Measurements from ENCODE around the gene MCTP1. TPM values are rescaled to one million over a fixed set of nuclear protein-coding genes. Genes with fewer than 3 reads are reported as not detected.

Gene MCTP1
- total and polyA plus RNA-seq, 2 of the 13 experiments (the other 11 are each of a cell fraction or from before 2014, with no cell fraction given): 0.15 to 0.48 TPM

DNA sequence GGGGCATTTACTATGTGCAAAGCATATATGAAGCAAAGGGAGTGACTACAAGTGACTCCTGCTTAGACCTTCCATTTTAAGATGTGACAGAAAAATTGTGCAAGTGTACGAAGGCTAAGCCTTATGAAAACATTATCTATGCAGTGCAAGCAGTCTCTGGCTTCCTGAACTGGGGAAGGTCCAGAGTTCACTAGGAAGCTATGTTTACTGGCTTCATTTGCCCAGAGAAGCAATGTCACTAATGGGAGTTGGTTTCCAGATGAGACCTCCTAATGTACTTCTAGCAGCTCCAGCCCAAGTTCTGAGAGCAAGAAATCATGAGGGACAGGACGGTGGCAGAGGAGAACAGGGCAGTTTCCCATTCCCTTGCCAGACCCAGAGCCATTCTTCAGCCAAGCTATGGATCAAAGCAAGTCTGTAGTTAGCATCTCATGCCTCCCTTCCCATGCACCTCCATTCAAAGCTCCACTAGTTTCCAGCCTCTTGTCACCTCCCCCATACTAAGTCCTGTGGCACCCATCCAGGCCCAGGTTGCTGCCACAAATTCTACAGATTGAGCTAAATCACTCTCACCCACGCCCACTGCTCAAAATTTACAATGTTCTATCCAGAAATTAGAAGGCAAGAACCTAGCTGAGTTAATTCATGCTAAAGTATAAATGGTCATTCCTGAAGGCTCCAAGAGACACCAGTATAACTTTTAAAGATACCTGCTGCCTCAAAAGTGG, 21.8 kb downstream of the MCTP1 start (continued):
- TF ChIP-seq SRSF4 (IDR thresholded peaks at IDR 0.05; ENCODE audit: low read depth, low read length, poor library complexity, severe bottlenecking): no peak
- TF ChIP-seq SALL1 (CRISPR knock-in tag; IDR thresholded peaks at IDR 0.05): peak; percentile 74; the same call in 1 of the 2 replicates
- peak; percentile 81 for TF ChIP-seq ZNF292 (CRISPR knock-in tag; IDR thresholded peaks at IDR 0.05; ENCODE audit: borderline replicate concordance, low read depth)
- TF ChIP-seq PCBP2 (optimal IDR thresholded peaks at IDR 0.05; ENCODE audit: low read depth, low read length, poor library complexity, severe bottlenecking): no peak
- TF ChIP-seq, protein P1, sequence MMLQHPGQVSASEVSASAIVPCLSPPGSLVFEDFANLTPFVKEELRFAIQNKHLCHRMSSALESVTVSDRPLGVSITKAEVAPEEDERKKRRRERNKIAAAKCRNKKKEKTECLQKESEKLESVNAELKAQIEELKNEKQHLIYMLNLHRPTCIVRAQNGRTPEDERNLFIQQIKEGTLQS (CRISPR knock-in tag; IDR thresholded peaks at IDR 0.05): no peak
- no peak for TF ChIP-seq ZNF883 (CRISPR knock-in tag; IDR thresholded peaks at IDR 0.05; ENCODE audit: not compliant biosample characterization)
- peak; percentile 80; the same call in 1 of the 2 replicates for TF ChIP-seq ZNF614 (CRISPR knock-in tag; IDR thresholded peaks at IDR 0.05; ENCODE audit: borderline replicate concordance)
- no peak for TF ChIP-seq GFI1 (CRISPR knock-in tag; IDR thresholded peaks at IDR 0.05; ENCODE audit: borderline replicate concordance)
- no peak for TF ChIP-seq ZNF567 (CRISPR knock-in tag; IDR thresholded peaks at IDR 0.05; ENCODE audit: borderline replicate concordance)
- TF ChIP-seq ISL2 (CRISPR knock-in tag; IDR thresholded peaks at IDR 0.05): peak; percentile 49
- TF ChIP-seq, protein P2, sequence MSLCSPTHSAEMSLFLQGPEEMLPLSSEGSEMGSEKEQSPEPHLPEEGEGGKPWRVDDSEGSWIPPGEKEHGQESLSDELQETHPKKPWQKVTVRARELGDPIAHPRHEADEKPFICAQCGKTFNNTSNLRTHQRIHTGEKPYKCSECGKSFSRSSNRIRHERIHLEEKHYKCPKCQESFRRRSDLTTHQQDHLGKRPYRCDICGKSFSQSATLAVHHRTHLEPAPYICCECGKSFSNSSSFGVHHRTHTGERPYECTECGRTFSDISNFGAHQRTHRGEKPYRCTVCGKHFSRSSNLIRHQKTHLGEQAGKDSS (CRISPR knock-in tag; IDR thresholded peaks at IDR 0.05; ENCODE audit: borderline replicate concordance, low read depth): no peak; the same call in 1 of the 2 replicates
- TF ChIP-seq SNAI1 (CRISPR knock-in tag; IDR thresholded peaks at IDR 0.05; ENCODE audit: borderline replicate concordance): no peak
- peak; percentile 87 for TF ChIP-seq GATAD2A (CRISPR knock-in tag; IDR thresholded peaks at IDR 0.05)
- TF ChIP-seq ZNF891 (CRISPR knock-in tag; IDR thresholded peaks at IDR 0.05): no peak
- TF ChIP-seq GATAD1 (CRISPR knock-in tag; IDR thresholded peaks at IDR 0.05): 0 out of 2 replicates have a peak, but pooled peaks have one; percentile 32
- peak; percentile 41; the same call in 1 of the 2 replicates for TF ChIP-seq TARDBP (CRISPR knock-in tag; IDR thresholded peaks at IDR 0.05)
- peak; percentile 39; the same call in 1 of the 2 replicates for TF ChIP-seq HOXA3 (CRISPR knock-in tag; IDR thresholded peaks at IDR 0.05)
- TF ChIP-seq SOX6 (IDR thresholded peaks at IDR 0.05): no peak
- TF ChIP-seq SOX6 (CRISPR knock-in tag; IDR thresholded peaks at IDR 0.05): peak; percentile 59
- TF ChIP-seq, protein P3, sequence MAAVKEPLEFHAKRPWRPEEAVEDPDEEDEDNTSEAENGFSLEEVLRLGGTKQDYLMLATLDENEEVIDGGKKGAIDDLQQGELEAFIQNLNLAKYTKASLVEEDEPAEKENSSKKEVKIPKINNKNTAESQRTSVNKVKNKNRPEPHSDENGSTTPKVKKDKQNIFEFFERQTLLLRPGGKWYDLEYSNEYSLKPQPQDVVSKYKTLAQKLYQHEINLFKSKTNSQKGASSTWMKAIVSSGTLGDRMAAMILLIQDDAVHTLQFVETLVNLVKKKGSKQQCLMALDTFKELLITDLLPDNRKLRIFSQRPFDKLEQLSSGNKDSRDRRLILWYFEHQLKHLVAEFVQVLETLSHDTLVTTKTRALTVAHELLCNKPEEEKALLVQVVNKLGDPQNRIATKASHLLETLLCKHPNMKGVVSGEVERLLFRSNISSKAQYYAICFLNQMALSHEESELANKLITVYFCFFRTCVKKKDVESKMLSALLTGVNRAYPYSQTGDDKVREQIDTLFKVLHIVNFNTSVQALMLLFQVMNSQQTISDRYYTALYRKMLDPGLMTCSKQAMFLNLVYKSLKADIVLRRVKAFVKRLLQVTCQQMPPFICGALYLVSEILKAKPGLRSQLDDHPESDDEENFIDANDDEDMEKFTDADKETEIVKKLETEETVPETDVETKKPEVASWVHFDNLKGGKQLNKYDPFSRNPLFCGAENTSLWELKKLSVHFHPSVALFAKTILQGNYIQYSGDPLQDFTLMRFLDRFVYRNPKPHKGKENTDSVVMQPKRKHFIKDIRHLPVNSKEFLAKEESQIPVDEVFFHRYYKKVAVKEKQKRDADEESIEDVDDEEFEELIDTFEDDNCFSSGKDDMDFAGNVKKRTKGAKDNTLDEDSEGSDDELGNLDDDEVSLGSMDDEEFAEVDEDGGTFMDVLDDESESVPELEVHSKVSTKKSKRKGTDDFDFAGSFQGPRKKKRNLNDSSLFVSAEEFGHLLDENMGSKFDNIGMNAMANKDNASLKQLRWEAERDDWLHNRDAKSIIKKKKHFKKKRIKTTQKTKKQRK (IDR thresholded peaks at IDR 0.05; ENCODE audit: low read length): no peak
- no peak for TF ChIP-seq ZNF672 (CRISPR knock-in tag; IDR thresholded peaks at IDR 0.05)
- TF ChIP-seq SAP130 (CRISPR knock-in tag; IDR thresholded peaks at IDR 0.05; ENCODE audit: low read depth): peak; percentile 53
- TF ChIP-seq, protein P4, sequence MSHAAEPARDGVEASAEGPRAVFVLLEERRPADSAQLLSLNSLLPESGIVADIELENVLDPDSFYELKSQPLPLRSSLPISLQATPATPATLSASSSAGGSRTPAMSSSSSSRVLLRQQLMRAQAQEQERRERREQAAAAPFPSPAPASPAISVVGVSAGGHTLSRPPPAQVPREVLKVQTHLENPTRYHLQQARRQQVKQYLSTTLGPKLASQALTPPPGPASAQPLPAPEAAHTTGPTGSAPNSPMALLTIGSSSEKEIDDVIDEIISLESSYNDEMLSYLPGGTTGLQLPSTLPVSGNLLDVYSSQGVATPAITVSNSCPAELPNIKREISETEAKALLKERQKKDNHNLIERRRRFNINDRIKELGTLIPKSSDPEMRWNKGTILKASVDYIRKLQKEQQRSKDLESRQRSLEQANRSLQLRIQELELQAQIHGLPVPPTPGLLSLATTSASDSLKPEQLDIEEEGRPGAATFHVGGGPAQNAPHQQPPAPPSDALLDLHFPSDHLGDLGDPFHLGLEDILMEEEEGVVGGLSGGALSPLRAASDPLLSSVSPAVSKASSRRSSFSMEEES (CRISPR knock-in tag; IDR thresholded peaks at IDR 0.05): peak; percentile 33; the same call in 1 of the 2 replicates
- TF ChIP-seq ZNF501 (CRISPR knock-in tag; IDR thresholded peaks at IDR 0.05): no peak
- peak; percentile 87 for TF ChIP-seq FOXO1 (CRISPR knock-in tag; IDR thresholded peaks at IDR 0.05)
